Adrenal gland (tissue), 5 donors: Measurements from ENCODE around the gene SMIM15.

ENCODE experiments used
- POLR2A ChIP-seq, 2 donors: fragments of 450-650 bp; IDR thresholded peaks; one replicate each; pipeline ENCODE4 v1.6.1; 2017; ENCODE audit warnings: antibody characterized with exemption in 2 of 2, mild to moderate bottlenecking in 2 of 2, moderate library complexity in 1 of 2
- TF ChIP-seq, protein P1 (sequence below), 6 experiments: fragments of 450-650 bp in 4 of 6; fragments of 200-600 bp in 2 of 6; sonication (generic) in 1 of 6; IDR thresholded peaks; 1 replicate in 5 of 6; 2 replicates in 1 of 6; pipeline versions ENCODE4 v1.5.1 to v1.8.0; 2016 to 2021; ENCODE audit warnings: antibody characterized with exemption in 6 of 6, mild to moderate bottlenecking in 2 of 6, moderate library complexity in 1 of 6
- donor health status: DM: no; HTN: no; CAD: no.

DNA sequence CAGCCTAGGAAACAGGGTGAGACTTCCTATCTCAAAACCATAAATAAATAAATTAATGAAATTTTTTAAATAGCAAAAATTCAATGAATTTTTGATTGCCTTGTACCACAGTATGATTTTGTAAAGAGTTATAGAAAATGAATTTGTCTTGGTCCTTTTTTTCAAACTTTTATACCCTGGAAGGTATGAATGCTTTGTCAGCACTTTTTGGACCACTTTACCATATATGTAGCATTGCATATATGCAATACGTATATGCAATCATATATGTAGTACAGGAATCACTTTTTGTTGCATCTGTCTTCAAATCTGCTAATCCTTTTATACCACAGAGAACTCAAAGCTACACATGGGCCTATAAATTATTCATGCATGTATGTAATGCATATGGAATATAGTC, 9.2 kb upstream of the SMIM15 start:
- TF ChIP-seq, protein P1, sequence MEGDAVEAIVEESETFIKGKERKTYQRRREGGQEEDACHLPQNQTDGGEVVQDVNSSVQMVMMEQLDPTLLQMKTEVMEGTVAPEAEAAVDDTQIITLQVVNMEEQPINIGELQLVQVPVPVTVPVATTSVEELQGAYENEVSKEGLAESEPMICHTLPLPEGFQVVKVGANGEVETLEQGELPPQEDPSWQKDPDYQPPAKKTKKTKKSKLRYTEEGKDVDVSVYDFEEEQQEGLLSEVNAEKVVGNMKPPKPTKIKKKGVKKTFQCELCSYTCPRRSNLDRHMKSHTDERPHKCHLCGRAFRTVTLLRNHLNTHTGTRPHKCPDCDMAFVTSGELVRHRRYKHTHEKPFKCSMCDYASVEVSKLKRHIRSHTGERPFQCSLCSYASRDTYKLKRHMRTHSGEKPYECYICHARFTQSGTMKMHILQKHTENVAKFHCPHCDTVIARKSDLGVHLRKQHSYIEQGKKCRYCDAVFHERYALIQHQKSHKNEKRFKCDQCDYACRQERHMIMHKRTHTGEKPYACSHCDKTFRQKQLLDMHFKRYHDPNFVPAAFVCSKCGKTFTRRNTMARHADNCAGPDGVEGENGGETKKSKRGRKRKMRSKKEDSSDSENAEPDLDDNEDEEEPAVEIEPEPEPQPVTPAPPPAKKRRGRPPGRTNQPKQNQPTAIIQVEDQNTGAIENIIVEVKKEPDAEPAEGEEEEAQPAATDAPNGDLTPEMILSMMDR (IDR thresholded peaks at IDR 0.05): no peak
- no peak for TF ChIP-seq POLR2A (IDR thresholded peaks at IDR 0.05)
